ENCODE data around the gene OTOP1. TPM values are rescaled to one million over a fixed set of nuclear protein-coding genes. Genes with fewer than 3 reads are reported as not detected.
"Not testable (repeated sequence)": the region's sequence is repeated elsewhere in the genome, so short reads cannot be mapped to it uniquely, and the experiment has no call there.

The OTOP1 gene
- total RNA-seq, 1 donor from 2014 or later: not detected

GRCh38 chr4:4248885-4249203 is 22.1 kb upstream of the OTOP1 start:
- H3K9me3 Mint-ChIP-seq: no peaks in the 10 kb centered on the region
- ChIA-PET CTCF (interaction anchor here (2.1 kb wide), 1 partner anchor 11 kb away, joined by 9 read pairs; no protein-coding TSS in a partner anchor), POLR2A (interaction anchor here (2.7 kb wide), 1 partner anchor 41 kb away, joined by 11 read pairs; the partner anchor contains the start of genes LYAR and ZBTB49)
- no peak for DNase-seq
- no peak for ATAC-seq (ENCODE audit: low read depth)
- TF ChIP-seq CTCF (IDR thresholded peaks at IDR 0.05): no peak
- peaks cover 2% of the 10 kb centered on the region for H3K27me3 Mint-ChIP-seq
- peak overlapping the region; percentile 98 for H3K4me3 Mint-ChIP-seq
- peak overlapping the region; percentile 98 for H3K27ac Mint-ChIP-seq
- peaks cover 26% of the 10 kb centered on the region for H3K36me3 Mint-ChIP-seq (ENCODE audit: low read depth)
- peaks cover 25% of the 10 kb centered on the region for H3K4me1 Mint-ChIP-seq
- intact Hi-C loops (cut with micrococcal nuclease): loop anchor here (1.0 to 5.0 kb wide), 4 partner anchors 41 to 717 kb away; partner anchors contain the start of genes LRPAP1, LYAR, STX18 and ZBTB49

DNA sequence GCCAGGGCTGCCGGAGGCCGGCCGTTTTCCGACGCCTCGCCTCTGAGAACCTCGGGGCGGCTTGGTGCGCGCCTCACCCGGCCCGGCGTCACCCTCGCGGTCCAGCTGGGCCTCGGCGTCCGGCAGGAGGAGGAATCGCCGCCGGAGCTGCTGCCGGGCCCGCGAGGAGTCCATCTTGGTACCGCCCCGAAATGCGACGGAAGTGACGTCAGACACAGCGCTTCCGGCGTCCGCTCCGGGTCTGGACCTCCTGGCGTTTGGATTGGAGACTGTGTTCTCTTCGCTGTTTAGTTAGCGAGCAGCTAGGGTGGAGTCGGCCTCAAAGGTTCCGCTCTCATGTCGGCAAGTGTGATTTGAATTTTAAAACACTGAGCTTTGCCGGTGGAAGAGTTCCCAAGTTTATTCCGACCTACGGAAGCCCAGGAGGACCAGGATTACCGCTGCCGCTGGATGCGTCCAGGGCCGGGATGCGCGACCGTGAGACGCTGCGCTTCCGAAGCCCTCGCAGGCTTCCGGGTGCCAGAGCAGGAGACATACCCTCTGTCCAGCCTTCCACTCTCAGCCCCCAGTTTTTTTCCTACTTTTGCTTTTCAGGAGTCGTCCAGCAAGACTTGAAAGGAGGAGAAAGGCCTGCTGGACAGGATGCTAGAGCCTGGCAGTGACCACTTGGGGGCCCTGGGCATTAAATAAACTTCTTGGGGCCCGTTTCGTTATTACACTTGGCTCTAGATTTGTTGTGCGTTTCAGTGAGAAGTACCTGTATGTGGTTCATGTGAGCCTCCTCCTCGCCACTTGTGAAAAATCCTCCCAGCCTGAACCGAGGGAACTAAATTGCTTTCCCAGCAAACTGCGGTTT is 21.5 kb upstream of the OTOP1 start, which contains the start of gene TMEM128:
TMEM128 (minus strand) TSS at position 195 of the 856 bp plus-strand sequence; CDS start at position 174, 21 bp downstream.
- no peak for TF ChIP-seq CTCF (IDR thresholded peaks at IDR 0.05)
- peak within 1 kb of the TSS; percentile 98 for H3K4me3 Mint-ChIP-seq
- ATAC-seq (ENCODE audit: low read depth) (peak; percentile 96), DNase-seq (peak; percentile 88)
- peaks cover 2% of the 10 kb centered on the region for H3K27me3 Mint-ChIP-seq
- peaks cover 32% of the 10 kb centered on the region for H3K36me3 Mint-ChIP-seq (ENCODE audit: low read depth)
- intact Hi-C loops (cut with micrococcal nuclease): loop anchor here (1.0 to 5.0 kb wide), 4 partner anchors 42 to 716 kb away; partner anchors contain the start of genes LRPAP1, LYAR, STX18 and ZBTB49
- ChIA-PET POLR2A (interaction anchor here (0.9 to 2.7 kb wide), 5 partner anchors 11 to 327 kb away, joined by 3 to 11 read pairs (median 5); partner anchors contain the start of genes LYAR and ZBTB49), CTCF (interaction anchor here (0.6 to 2.1 kb wide), 2 partner anchors 12 to 542 kb away, joined by 3 to 9 read pairs; no protein-coding TSS in a partner anchor)
- peaks cover 25% of the 10 kb centered on the region for H3K4me1 Mint-ChIP-seq
- no peaks in the 10 kb centered on the region for H3K9me3 Mint-ChIP-seq
- peak within 1 kb of the TSS; percentile 98 for H3K27ac Mint-ChIP-seq

GRCh38 chr4:4247696-4248028 is 20.9 kb upstream of the OTOP1 start:
- H3K27me3 Mint-ChIP-seq: no peaks in the 10 kb centered on the region
- no peaks in the 10 kb centered on the region for H3K9me3 Mint-ChIP-seq
- peaks cover 25% of the 10 kb centered on the region for H3K4me1 Mint-ChIP-seq
- no peak for TF ChIP-seq CTCF (IDR thresholded peaks at IDR 0.05)
- peaks cover 33% of the 10 kb centered on the region for H3K36me3 Mint-ChIP-seq (ENCODE audit: low read depth)
- peak; percentile 2 for ATAC-seq (ENCODE audit: low read depth)
- intact Hi-C loops (cut with micrococcal nuclease): loop anchor here (1.0 to 5.0 kb wide), 4 partner anchors 43 to 715 kb away; partner anchors contain the start of genes LRPAP1, LYAR, STX18 and ZBTB49
- H3K4me3 Mint-ChIP-seq: peak overlapping the region; percentile 98
- no peak for DNase-seq
- POLR2A ChIA-PET: interaction anchor here (0.9 to 2.7 kb wide), 5 partner anchors 12 to 327 kb away, joined by 3 to 11 read pairs (median 5); partner anchors contain the start of genes LYAR and ZBTB49
- CTCF ChIA-PET: interaction anchor here (0.6 to 2.1 kb wide), 2 partner anchors 12 to 541 kb away, joined by 3 to 9 read pairs; no protein-coding TSS in a partner anchor
- peak overlapping the region; percentile 98 for H3K27ac Mint-ChIP-seq

DNA sequence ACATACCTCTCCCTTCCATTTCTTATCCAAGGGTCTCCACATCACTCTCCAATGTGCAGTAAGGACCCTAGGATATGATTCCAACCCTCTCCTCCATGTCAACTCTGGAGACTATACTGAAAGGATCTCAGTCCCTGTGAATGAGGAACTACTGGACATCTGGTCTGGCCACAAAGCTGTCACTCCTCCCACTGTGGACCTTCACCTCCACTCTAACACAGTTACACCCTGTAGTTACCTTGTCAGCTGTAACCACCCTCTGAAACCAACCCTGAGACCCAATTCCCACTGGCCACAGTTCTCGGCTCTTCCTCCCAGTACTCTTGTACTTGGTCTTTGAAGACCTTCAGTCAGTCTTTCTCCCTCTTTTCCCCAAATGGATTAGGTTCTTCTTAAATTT is 18.4 kb upstream of the OTOP1 start:
- Mint-ChIP-seq H3K4me3 (no peak overlapping the region), H3K9me3 (no peaks in the 10 kb centered on the region), H3K27ac (no peak overlapping the region), H3K27me3 (no peaks in the 10 kb centered on the region), H3K4me1 (peaks cover 25% of the 10 kb centered on the region), H3K36me3 (ENCODE audit: low read depth) (peaks cover 49% of the 10 kb centered on the region)
- ATAC-seq (ENCODE audit: low read depth) (no peak), DNase-seq (no peak)
- intact Hi-C loops (cut with micrococcal nuclease): loop anchor here (5.0 kb wide), 3 partner anchors 187 to 713 kb away; partner anchors contain the start of genes LRPAP1 and STX18
- no peak for TF ChIP-seq CTCF (IDR thresholded peaks at IDR 0.05)
- CTCF ChIA-PET: no interaction called here
- POLR2A ChIA-PET: no interaction called here

- H3K9me3 Mint-ChIP-seq; ATAC-seq (ENCODE audit: low read depth); H3K4me3 Mint-ChIP-seq; DNase-seq; H3K27me3 Mint-ChIP-seq; intact Hi-C loops (cut with micrococcal nuclease); H3K4me1 Mint-ChIP-seq; CTCF ChIA-PET; H3K27ac Mint-ChIP-seq; POLR2A ChIA-PET: not testable (repeated sequence)
- peaks cover 64% of the 10 kb centered on the region for H3K36me3 Mint-ChIP-seq (ENCODE audit: low read depth)
Measured at GRCh38 chr4:4239551-4239950, 12.8 kb upstream of the OTOP1 start.

Data from activated B cell treated with CpG ODN at 0.5 μM for 24 hours (primary cell).